Measurements from ENCODE around the gene NCK2.

- TF ChIP-seq, protein P1, sequence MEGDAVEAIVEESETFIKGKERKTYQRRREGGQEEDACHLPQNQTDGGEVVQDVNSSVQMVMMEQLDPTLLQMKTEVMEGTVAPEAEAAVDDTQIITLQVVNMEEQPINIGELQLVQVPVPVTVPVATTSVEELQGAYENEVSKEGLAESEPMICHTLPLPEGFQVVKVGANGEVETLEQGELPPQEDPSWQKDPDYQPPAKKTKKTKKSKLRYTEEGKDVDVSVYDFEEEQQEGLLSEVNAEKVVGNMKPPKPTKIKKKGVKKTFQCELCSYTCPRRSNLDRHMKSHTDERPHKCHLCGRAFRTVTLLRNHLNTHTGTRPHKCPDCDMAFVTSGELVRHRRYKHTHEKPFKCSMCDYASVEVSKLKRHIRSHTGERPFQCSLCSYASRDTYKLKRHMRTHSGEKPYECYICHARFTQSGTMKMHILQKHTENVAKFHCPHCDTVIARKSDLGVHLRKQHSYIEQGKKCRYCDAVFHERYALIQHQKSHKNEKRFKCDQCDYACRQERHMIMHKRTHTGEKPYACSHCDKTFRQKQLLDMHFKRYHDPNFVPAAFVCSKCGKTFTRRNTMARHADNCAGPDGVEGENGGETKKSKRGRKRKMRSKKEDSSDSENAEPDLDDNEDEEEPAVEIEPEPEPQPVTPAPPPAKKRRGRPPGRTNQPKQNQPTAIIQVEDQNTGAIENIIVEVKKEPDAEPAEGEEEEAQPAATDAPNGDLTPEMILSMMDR (IDR thresholded peaks at IDR 0.05): no peak
- TF ChIP-seq POLR2A (IDR thresholded peaks at IDR 0.05) (no peak), POLR2AphosphoS5 (IDR thresholded peaks at IDR 0.05) (no peak)
Measured at GRCh38 chr2:105928086-105928485, 183.4 kb downstream of the NCK2 start.

Data from prostate gland (tissue), 2 donors.